Activated naive CD8-positive, alpha-beta T cell treated with anti-CD3 and anti-CD28 coated beads for 36 hours (primary cell): ENCODE results near the gene BHMT2. TPM values are rescaled to one million over a fixed set of nuclear protein-coding genes. Genes with fewer than 3 reads are reported as not detected.

Experiments used
- DNase-seq: peaks from one replicate; pipeline ENCODE4 v3.0.0; 2021
- H3K27ac Mint-ChIP-seq: one replicate; pipeline ENCODE4 v1.8.0; 2022; ENCODE audit warnings: mild to moderate bottlenecking, moderate library complexity, mixed read lengths
- H3K27me3 Mint-ChIP-seq: one replicate; pipeline ENCODE4 v1.8.0; 2022; ENCODE audit warnings: mild to moderate bottlenecking, mixed read lengths
- H3K36me3 Mint-ChIP-seq: one replicate; pipeline ENCODE4 v1.8.0; 2021; ENCODE audit warnings: mild to moderate bottlenecking, mixed read lengths
- H3K4me1 Mint-ChIP-seq: one replicate; pipeline ENCODE4 v1.8.0; 2021; ENCODE audit warnings: mixed read lengths
- H3K4me3 Mint-ChIP-seq: one replicate; pipeline ENCODE4 v1.8.0; 2022; ENCODE audit warnings: mild to moderate bottlenecking, moderate library complexity, mixed read lengths
- H3K9me3 Mint-ChIP-seq: one replicate; pipeline ENCODE4 v1.8.0; 2022; ENCODE audit warnings: mixed read lengths
- total RNA-seq, 2 experiments: library from RNA; stranded (reverse); gene quantifications; one replicate each; pipeline ENCODE4 v1.2.3, GENCODE V29; 2021

BHMT2 gene
- total RNA-seq, 2 experiments from 2014 or later, result not detected

DNA sequence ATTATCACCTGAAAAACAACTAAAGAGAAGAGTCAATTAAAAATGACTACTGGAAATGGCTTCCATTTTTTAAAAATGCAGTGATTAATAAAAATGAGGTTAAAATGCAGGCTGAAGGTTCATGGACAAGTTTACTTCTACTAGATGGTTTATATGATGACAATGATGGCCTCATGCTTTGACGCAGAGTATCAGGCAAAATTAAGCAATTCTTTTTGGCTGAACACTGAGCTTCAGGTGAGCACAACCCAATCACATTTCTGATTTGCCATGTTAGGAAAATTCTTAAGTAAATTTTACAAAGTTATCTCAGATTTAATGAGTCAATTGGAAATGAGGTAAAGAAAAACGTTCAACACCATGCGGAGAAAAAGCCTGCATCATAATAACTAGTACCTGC lies 22.4 kb upstream of the BHMT2 start:
- Mint-ChIP-seq H3K9me3 (no peaks in the 10 kb centered on the region), H3K4me3 (no peak overlapping the region)

DNA sequence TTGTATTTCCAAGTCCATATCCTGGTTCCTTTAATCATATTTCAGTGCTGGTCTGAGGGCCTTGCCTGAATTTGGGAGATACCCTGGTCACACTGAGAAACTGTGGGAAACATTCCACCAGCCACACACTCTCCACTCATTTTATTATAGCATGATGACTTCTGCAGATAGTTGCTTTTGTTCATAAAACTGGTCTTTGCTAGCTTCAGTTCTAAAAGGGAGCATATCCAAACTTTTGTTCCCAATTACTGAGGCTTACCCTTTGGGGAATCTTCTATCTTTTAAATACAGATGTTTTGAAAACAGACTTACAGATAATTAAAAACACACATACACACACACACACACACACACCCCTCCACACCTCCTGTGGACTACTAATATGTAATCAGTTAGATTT lies 21.1 kb upstream of the BHMT2 start:
- Mint-ChIP-seq H3K4me3 (no peak overlapping the region), H3K4me1 (no peaks in the 10 kb centered on the region), H3K27ac (no peak overlapping the region), H3K36me3 (no peaks in the 10 kb centered on the region), H3K27me3 (peaks cover 7% of the 10 kb centered on the region), H3K9me3 (no peaks in the 10 kb centered on the region)
- no peak for DNase-seq

More for the DNA sequence above, 22.4 kb upstream of the BHMT2 start:
- H3K4me1 Mint-ChIP-seq, result no peaks in the 10 kb centered on the region
- no peak for DNase-seq
- no peak overlapping the region for H3K27ac Mint-ChIP-seq
- H3K27me3 Mint-ChIP-seq, result peaks cover 7% of the 10 kb centered on the region
- no peaks in the 10 kb centered on the region for H3K36me3 Mint-ChIP-seq

DNA sequence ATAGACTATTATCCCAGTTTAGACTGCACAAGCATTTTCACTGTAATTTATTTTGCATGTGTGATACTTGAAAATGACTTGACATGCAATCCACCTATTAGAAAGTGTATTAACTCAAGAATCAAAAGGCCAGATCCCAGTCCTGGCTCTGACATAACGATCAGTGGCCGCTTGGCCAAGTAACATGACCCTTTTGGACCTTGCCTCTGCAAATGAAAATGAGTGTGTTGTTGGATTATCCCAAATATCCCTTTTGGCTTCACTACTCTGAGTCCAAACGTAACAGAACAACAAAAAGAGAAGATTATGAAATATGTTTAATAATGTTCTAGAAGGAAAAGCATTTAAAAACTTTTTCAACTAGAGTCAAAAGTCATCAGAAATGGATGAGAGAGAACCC lies 19.1 kb upstream of the BHMT2 start:
- no peak overlapping the region for H3K4me3 Mint-ChIP-seq
- no peaks in the 10 kb centered on the region for H3K36me3 Mint-ChIP-seq

GRCh38 chr5:79053321-79053720 lies 16.2 kb upstream of the BHMT2 start:
- no peak for DNase-seq
- Mint-ChIP-seq H3K4me1 (peaks cover 2% of the 10 kb centered on the region), H3K9me3 (no peaks in the 10 kb centered on the region), H3K36me3 (no peaks in the 10 kb centered on the region), H3K27ac (no peak overlapping the region), H3K27me3 (no peaks in the 10 kb centered on the region), H3K4me3 (no peak overlapping the region)

More for the DNA sequence above, 19.1 kb upstream of the BHMT2 start:
- DNase-seq, result no peak
- peaks cover 7% of the 10 kb centered on the region for H3K27me3 Mint-ChIP-seq
- no peaks in the 10 kb centered on the region for H3K4me1 Mint-ChIP-seq
- no peaks in the 10 kb centered on the region for H3K9me3 Mint-ChIP-seq
- H3K27ac Mint-ChIP-seq, result no peak overlapping the region

DNA sequence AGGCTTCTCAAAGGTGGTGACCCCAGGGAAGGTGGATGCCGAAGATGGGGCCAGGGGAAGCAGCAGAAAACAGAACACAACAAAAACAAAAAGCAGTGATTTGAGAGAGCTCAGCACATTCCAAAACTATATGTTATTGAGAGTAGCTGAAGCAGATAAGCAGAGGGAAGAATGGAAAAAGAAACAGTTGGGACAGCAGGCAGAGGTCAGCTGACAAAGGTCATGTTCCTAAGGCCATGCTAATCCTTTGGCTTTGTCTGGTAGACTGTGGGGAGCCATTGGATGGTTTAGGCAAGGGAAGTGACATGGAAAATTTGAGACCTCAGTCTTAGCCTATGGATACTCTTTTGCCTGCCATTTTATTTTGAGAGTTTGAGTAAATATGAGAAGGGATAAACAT lies 14.6 kb upstream of the BHMT2 start:
- Mint-ChIP-seq H3K36me3 (no peaks in the 10 kb centered on the region), H3K27ac (no peak overlapping the region), H3K4me1 (peaks cover 3% of the 10 kb centered on the region), H3K27me3 (no peaks in the 10 kb centered on the region), H3K9me3 (no peaks in the 10 kb centered on the region), H3K4me3 (no peak overlapping the region)
- no peak for DNase-seq

DNA sequence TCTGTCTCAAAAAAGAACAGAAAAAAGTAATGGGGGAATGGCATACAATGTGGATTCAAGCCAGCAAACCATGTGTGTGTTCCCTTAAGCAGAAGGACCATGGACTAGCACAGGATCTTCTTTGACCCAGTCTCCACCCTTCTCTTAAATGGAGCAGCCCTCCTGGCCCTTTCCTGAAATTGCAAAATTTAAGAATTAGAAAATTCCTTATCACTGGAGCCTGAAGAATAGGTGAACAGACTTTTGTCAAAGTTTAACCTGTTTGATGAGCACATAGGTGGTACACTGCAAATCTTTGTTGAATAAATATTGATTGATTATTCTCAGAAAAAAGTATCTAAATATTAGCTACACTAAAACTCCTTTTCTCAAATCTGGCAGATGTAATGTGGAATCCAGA lies 12.7 kb upstream of the BHMT2 start:
- Mint-ChIP-seq H3K27ac (no peak overlapping the region), H3K9me3 (no peaks in the 10 kb centered on the region), H3K4me3 (no peak overlapping the region), H3K36me3 (no peaks in the 10 kb centered on the region), H3K4me1 (peaks cover 3% of the 10 kb centered on the region), H3K27me3 (no peaks in the 10 kb centered on the region)
- no peak for DNase-seq

GRCh38 chr5:79059674-79060073 lies 9.9 kb upstream of the BHMT2 start:
- H3K4me3 Mint-ChIP-seq, result no peak overlapping the region
- H3K36me3 Mint-ChIP-seq, result no peaks in the 10 kb centered on the region
- H3K27me3 Mint-ChIP-seq, result no peaks in the 10 kb centered on the region
- no peak overlapping the region for H3K27ac Mint-ChIP-seq
- no peak for DNase-seq
- H3K9me3 Mint-ChIP-seq, result no peaks in the 10 kb centered on the region
- H3K4me1 Mint-ChIP-seq, result peaks cover 3% of the 10 kb centered on the region

DNA sequence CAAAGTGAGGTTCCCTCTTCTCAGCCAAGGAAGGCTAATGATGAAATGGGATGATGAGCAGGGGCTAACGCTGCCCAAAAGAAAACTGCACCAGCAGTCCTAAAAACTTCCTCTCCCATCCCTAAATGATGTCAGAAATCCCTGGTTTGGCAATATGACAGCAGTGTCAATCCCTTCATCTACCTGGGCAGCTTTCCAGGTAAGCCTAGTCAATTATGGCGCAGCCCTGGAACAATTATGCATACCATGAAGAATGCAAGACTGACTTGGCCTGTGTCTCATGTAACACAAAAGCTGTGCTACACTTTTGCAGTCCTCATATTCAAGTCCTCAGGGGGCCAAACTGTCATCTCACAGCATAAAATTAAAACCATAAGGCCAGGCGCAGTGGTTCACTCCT lies 7.1 kb upstream of the BHMT2 start:
- DNase-seq, result no peak

DNA sequence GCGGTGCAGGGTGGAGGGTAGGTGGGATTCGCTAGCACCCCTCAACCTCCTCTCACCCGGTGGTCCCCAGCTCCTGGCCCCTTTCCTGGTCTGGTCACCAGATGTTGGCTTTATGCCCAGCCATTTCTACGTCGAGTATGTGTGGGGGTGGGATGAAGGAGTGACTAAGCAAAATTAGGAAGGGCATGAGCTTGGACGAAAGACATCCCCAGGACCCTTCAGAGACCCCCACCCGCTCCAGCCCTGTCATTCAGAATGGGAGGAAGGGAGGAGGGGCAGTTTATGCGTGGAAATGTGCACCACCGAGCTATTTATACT lies 742 bp downstream of the BHMT2 start:
- H3K4me1 Mint-ChIP-seq, result peaks cover 7% of the 10 kb centered on the region
- peaks cover 1% of the 10 kb centered on the region for H3K9me3 Mint-ChIP-seq
- no peaks in the 10 kb centered on the region for H3K36me3 Mint-ChIP-seq
- H3K4me3 Mint-ChIP-seq, result no peak overlapping the region
- no peak overlapping the region for H3K27ac Mint-ChIP-seq
- peaks cover 46% of the 10 kb centered on the region for H3K27me3 Mint-ChIP-seq
- DNase-seq, result no peak

More for the DNA sequence above, 7.1 kb upstream of the BHMT2 start:
- peaks cover 9% of the 10 kb centered on the region for H3K27me3 Mint-ChIP-seq
- H3K4me1 Mint-ChIP-seq, result peaks cover 3% of the 10 kb centered on the region
- H3K36me3 Mint-ChIP-seq, result no peaks in the 10 kb centered on the region
- no peak overlapping the region for H3K27ac Mint-ChIP-seq
- H3K9me3 Mint-ChIP-seq, result no peaks in the 10 kb centered on the region
- no peak overlapping the region for H3K4me3 Mint-ChIP-seq

DNA sequence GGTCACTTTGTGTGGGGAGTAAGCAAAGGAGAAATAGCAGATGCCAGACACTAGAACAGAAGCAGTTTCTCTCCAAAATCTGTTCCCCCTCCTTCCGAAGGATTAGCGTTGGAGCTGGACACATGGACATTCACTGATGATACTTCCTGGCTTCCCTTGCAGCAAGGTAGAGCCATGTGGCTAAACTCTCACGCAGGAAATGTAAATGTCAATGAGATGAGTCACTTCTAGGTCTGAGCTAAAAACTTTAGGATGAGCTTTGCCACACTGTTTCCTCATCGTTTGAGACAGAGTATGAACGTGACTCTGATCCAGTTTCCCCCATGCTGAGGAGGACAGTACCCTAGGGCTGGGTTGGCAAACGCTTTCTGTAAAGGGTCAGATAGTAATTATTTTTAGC lies 5.1 kb downstream of the BHMT2 start:
- Mint-ChIP-seq H3K27me3 (peaks cover 28% of the 10 kb centered on the region), H3K9me3 (no peaks in the 10 kb centered on the region), H3K4me1 (peaks cover 10% of the 10 kb centered on the region), H3K27ac (no peak overlapping the region), H3K36me3 (no peaks in the 10 kb centered on the region), H3K4me3 (no peak overlapping the region)
- no peak for DNase-seq

DNA sequence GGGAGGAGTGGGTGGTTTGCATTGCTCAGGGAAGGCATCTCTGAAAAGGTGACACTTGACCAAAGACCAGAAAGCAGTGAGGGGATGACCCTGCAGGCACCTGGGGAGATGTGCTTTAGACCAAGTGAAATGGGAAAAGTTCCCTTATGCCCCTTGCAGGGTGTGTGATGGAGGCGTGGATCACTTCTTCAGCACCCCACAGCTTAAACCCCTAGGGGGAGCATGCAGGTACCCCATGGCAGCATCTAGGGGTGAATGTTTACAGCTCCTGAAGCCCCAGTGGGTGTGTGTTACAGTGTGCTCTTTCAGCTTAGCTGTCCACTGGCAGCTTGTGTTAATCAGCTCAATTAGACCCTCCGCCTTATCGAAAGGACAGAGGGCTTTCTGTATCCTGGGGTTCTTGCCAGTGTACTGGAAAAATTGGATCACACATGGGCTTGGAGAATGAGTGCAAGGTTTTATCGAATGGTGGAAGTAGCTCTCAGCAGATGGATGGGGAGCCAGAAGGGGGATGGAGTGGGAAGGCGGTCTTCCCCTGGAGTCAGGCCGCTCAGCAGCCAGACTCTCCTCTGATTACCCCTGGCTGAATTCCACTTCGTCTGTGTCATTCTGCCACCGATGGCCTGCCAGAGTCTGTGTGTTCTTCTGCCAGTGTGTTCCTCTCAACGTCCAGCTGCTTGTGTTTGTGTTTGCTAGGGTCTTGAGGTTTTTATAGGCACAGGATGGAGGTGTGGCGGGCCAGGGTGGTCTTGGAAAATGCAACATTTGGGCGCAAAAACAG lies 6.3 kb downstream of the BHMT2 start:
- H3K9me3 Mint-ChIP-seq, result no peaks in the 10 kb centered on the region
- no peaks in the 10 kb centered on the region for H3K36me3 Mint-ChIP-seq
- peaks cover 10% of the 10 kb centered on the region for H3K4me1 Mint-ChIP-seq
- H3K27ac Mint-ChIP-seq, result no peak overlapping the region
- H3K27me3 Mint-ChIP-seq, result peaks cover 18% of the 10 kb centered on the region
- no peak for DNase-seq
- no peak overlapping the region for H3K4me3 Mint-ChIP-seq

DNA sequence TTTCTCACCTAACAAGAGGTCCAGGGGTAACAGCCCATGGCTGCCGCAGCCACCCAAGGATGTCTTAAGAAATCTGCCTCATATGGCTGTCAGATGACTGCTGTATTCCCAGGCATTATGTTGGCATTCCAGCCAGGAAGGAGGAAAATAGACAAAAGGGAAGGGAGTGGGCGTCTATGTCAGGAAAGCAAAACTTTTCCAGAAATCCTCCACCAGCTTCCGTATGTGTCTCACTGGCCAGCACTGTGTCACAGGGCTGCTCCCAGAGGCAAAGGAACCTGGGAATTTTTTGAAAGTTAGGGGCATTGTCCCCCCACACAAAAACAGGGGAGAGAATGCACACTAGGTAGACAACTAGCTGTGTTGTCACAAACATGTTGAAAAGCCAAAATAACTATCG lies 7.3 kb downstream of the BHMT2 start:
- Mint-ChIP-seq H3K4me3 (no peak overlapping the region), H3K9me3 (no peaks in the 10 kb centered on the region), H3K36me3 (no peaks in the 10 kb centered on the region), H3K4me1 (peaks cover 10% of the 10 kb centered on the region), H3K27me3 (peaks cover 9% of the 10 kb centered on the region), H3K27ac (no peak overlapping the region)
- DNase-seq, result no peak

DNA sequence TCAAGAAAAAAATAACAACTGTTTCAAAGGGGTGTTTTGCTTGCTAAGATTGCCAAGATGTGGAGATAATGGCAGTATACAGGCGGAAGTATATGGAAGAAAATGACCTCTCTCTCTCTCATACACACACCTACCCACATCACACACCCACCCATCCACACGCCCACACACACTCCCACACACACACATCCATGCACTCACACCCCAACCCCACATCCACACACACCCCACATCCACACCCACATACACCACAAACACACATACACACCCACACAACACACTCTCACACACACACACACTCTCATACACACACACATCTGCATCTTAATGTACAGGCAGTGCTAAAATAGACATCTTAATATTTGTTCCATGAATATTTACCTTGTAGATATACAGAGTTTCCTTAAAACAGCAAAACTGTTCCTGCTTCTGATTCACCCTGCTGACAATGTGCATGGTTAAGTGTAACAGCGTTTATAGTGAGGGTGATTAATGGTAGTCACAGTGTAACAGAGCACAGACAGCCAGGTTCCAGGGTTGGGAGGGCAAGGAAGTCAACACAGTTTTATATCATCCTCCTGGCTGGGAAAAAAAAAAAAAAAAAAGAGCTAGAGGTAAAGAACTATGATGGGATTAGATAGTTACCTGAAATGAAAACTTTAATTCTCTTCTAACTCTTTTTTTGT lies 8.3 kb downstream of the BHMT2 start:
- Mint-ChIP-seq H3K36me3 (no peaks in the 10 kb centered on the region), H3K4me3 (no peak overlapping the region), H3K4me1 (peaks cover 10% of the 10 kb centered on the region), H3K9me3 (no peaks in the 10 kb centered on the region), H3K27me3 (peaks cover 3% of the 10 kb centered on the region), H3K27ac (no peak overlapping the region)
- no peak for DNase-seq

- Mint-ChIP-seq H3K27ac (no peak overlapping the region), H3K9me3 (no peaks in the 10 kb centered on the region), H3K27me3 (peaks cover 3% of the 10 kb centered on the region), H3K4me3 (no peak overlapping the region), H3K4me1 (peaks cover 5% of the 10 kb centered on the region), H3K36me3 (no peaks in the 10 kb centered on the region)
- no peak for DNase-seq
These were observed 11.2 kb downstream of the BHMT2 start for GRCh38 chr5:79080804-79081203.

GRCh38 chr5:79081779-79082178 lies 12.2 kb downstream of the BHMT2 start:
- Mint-ChIP-seq H3K27me3 (no peaks in the 10 kb centered on the region), H3K36me3 (no peaks in the 10 kb centered on the region), H3K4me1 (peaks cover 5% of the 10 kb centered on the region), H3K9me3 (no peaks in the 10 kb centered on the region), H3K27ac (no peak overlapping the region), H3K4me3 (no peak overlapping the region)
- DNase-seq, result no peak

- no peak overlapping the region for H3K27ac Mint-ChIP-seq
- H3K27me3 Mint-ChIP-seq, result no peaks in the 10 kb centered on the region
- H3K4me1 Mint-ChIP-seq, result no peaks in the 10 kb centered on the region
- no peak for DNase-seq
- no peaks in the 10 kb centered on the region for H3K9me3 Mint-ChIP-seq
- no peaks in the 10 kb centered on the region for H3K36me3 Mint-ChIP-seq
- no peak overlapping the region for H3K4me3 Mint-ChIP-seq
These were observed 16.5 kb downstream of the BHMT2 start for GRCh38 chr5:79086116-79086515.
